ENCODE results near the gene DCHS2.

The DCHS2 gene

GRCh38 chr4:154335588-154335987 is 156.0 kb downstream of the DCHS2 start:
- no peaks in the 10 kb centered on the region for H3K9me3 Mint-ChIP-seq
- H3K27ac Mint-ChIP-seq: no peak overlapping the region
- TF ChIP-seq, protein P1, sequence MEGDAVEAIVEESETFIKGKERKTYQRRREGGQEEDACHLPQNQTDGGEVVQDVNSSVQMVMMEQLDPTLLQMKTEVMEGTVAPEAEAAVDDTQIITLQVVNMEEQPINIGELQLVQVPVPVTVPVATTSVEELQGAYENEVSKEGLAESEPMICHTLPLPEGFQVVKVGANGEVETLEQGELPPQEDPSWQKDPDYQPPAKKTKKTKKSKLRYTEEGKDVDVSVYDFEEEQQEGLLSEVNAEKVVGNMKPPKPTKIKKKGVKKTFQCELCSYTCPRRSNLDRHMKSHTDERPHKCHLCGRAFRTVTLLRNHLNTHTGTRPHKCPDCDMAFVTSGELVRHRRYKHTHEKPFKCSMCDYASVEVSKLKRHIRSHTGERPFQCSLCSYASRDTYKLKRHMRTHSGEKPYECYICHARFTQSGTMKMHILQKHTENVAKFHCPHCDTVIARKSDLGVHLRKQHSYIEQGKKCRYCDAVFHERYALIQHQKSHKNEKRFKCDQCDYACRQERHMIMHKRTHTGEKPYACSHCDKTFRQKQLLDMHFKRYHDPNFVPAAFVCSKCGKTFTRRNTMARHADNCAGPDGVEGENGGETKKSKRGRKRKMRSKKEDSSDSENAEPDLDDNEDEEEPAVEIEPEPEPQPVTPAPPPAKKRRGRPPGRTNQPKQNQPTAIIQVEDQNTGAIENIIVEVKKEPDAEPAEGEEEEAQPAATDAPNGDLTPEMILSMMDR (IDR thresholded peaks at IDR 0.05; ENCODE audit: unreplicated experiment in 3 of 3): no peak

DNA sequence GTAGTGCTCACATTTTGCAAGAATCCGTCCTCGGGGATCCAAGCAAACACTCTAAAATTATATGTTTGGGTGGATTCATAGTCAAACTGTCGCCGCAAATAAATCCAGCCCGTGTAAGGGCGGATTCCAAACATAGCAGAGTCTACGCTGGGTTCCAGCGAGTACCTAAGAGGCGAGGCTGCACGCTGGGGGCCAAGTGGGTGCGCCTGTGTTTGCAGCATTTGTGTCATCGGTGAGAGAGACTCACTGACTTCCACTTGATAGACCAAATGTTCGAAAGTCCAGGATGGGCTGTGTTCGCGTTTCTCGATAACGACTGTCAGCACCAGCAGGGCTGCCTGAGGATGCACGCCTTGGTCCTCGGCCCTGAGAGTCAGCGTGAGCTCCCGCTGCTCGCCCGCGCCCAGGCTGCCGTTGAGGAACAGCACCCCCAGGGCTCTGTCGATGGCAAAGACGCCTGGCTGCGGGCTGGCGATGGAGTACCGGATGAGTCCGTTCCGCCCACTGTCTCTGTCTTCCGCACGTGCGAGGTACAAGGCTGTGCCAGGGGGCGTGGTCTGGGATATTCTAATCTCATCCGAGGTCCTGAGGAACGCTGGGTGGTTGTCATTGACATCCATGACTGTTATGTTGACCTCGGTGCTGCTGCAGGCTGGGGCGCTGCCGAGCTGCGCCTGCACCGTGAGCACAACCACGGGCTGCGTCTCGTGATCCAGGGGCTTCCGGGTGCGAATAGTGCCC is 158.7 kb downstream of the DCHS2 start:
- Mint-ChIP-seq H3K4me1 (peaks cover 8% of the 10 kb centered on the region), H3K27ac (no peak overlapping the region), H3K9me3 (no peaks in the 10 kb centered on the region), H3K27me3 (ENCODE audit: low read depth) (peaks cover 5% of the 10 kb centered on the region), H3K36me3 (ENCODE audit: low read depth) (no peaks in the 10 kb centered on the region), H3K4me3 (peak overlapping the region in 1 of 3 experiments; percentile 40)
- TF ChIP-seq, protein P1 (IDR thresholded peaks at IDR 0.05; ENCODE audit: unreplicated experiment in 3 of 3): no peak

More at GRCh38 chr4:154335588-154335987, 156.0 kb downstream of the DCHS2 start:
- H3K27me3 Mint-ChIP-seq (ENCODE audit: low read depth): peaks cover 5% of the 10 kb centered on the region
- H3K4me1 Mint-ChIP-seq: no peaks in the 10 kb centered on the region
- H3K36me3 Mint-ChIP-seq (ENCODE audit: low read depth): no peaks in the 10 kb centered on the region
- H3K4me3 Mint-ChIP-seq: no peak overlapping the region

- Mint-ChIP-seq H3K4me1 (peaks cover 8% of the 10 kb centered on the region), H3K4me3 (no peak overlapping the region), H3K27me3 (ENCODE audit: low read depth) (no peaks in the 10 kb centered on the region), H3K9me3 (peaks cover 2% of the 10 kb centered on the region), H3K27ac (peak overlapping the region; percentile 57 to 93 (median 87)), H3K36me3 (ENCODE audit: low read depth) (no peaks in the 10 kb centered on the region)
- TF ChIP-seq, protein P1 (IDR thresholded peaks at IDR 0.05; ENCODE audit: unreplicated experiment in 3 of 3): no peak
Observed at GRCh38 chr4:154329939-154330338, 161.7 kb downstream of the DCHS2 start.

DNA sequence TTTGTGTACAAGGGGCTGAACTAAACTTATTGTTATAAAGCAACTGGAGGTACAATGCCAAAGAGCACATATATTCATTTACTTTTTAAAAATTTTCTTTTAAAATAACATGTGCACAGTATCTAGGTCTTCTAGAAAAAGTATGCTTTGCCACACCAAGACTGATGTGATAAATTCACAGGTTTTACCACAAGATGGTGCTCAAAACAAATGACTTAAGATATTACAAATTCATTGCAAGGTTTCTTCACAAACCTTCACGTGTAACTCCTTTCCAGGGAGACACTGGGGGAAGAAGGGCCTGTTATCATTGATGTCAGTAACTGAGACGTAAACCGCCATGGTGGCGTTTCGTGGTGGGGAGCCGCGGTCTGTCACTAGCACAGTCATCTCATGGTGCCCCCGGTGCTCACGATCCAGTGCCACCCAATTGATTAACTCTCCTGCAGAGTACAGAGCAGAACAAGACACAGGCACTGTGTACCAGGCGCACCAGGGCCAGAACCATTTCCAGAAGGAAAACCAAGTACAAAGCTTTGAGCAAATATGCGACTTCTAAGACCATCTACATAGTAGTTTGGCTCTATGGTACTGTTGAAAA is 162.2 kb downstream of the DCHS2 start:
- Mint-ChIP-seq H3K4me1 (peaks cover 8% of the 10 kb centered on the region), H3K27me3 (ENCODE audit: low read depth) (no peaks in the 10 kb centered on the region), H3K4me3 (peak overlapping the region in 1 of 3 experiments; percentile 2), H3K36me3 (ENCODE audit: low read depth) (no peaks in the 10 kb centered on the region), H3K27ac (peak overlapping the region; percentile 57 to 93 (median 87)), H3K9me3 (peaks cover 2% of the 10 kb centered on the region)
- TF ChIP-seq, protein P1 (IDR thresholded peaks at IDR 0.05; ENCODE audit: unreplicated experiment in 3 of 3): peak; percentile 51 to 60 (median 51)

GRCh38 chr4:154328030-154328429 is 163.6 kb downstream of the DCHS2 start:
- H3K27me3 Mint-ChIP-seq (ENCODE audit: low read depth): no peaks in the 10 kb centered on the region
- no peak overlapping the region for H3K27ac Mint-ChIP-seq
- no peaks in the 10 kb centered on the region for H3K36me3 Mint-ChIP-seq (ENCODE audit: low read depth)
- TF ChIP-seq, protein P1 (IDR thresholded peaks at IDR 0.05; ENCODE audit: unreplicated experiment in 3 of 3): no peak
- H3K9me3 Mint-ChIP-seq: peaks cover 2% of the 10 kb centered on the region
- H3K4me3 Mint-ChIP-seq: no peak overlapping the region
- peaks cover 8% of the 10 kb centered on the region for H3K4me1 Mint-ChIP-seq

Data from nephron (organoid).